HG03139 (cell line): Measurements from ENCODE around the gene ANKRD55.

Source experiments
- ATAC-seq: cut with Tn5 transposase; IDR thresholded peaks from one replicate; pipeline ENCODE4 v1.9.1; 2021; ENCODE audit not compliant: unreplicated experiment

The ANKRD55 gene

DNA sequence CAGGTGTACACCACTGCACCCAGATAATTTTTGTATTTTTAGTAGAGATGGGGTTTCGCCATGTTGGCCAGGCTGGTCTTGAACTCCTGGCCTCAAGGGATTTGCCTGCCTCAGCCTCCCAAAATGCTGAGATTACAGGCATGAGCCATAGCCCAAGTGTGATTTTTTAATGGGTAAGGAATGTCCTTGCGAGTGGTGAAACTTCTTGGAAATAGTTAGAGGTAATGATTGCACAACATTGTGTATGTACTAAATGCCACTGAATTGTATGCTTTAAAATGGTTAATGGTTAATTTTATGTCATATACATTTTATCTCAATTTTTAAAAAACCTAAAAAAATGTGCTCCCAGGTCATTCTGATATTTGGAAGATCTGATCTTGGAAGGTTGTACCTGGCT lies 178.5 kb downstream of the ANKRD55 start:
- no peak for ATAC-seq

DNA sequence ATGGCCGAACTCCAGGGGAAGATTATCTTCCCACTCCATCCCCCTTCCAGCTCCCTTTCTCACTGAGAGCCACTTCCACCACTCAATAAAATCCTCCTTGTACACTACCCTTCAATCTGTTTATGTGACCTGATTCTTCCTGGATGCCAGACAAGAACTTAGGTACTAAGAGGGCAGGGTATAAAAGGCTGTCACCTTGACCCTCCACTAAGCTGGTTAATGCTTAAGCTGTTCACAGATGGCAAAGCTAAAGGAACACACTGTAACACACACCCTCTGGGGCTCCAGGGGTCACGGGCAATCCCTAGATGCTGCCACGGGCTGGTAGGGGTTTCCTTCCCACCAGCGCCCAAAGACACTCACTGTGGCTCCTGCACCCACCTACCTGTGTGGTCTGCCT lies 179.8 kb downstream of the ANKRD55 start:
- no peak for ATAC-seq

DNA sequence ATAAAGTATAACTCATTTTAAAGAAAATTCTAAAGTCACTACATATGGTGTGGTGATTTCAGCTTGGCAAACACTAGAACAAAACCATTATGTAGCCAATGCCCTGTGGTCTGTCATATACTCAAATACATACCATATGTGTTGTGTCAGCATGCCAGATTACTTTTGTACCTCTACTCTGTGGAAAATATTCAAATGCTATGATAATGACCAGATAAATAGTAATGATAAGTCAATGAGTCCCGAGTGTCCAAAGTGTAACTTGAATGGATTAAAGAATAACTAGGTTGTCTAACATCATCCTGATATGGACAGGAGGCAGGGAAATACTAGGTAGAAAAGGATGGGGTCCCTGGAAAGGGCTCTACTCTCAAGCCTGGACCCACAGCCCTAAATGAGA lies 180.4 kb downstream of the ANKRD55 start:
- ATAC-seq: no peak

DNA sequence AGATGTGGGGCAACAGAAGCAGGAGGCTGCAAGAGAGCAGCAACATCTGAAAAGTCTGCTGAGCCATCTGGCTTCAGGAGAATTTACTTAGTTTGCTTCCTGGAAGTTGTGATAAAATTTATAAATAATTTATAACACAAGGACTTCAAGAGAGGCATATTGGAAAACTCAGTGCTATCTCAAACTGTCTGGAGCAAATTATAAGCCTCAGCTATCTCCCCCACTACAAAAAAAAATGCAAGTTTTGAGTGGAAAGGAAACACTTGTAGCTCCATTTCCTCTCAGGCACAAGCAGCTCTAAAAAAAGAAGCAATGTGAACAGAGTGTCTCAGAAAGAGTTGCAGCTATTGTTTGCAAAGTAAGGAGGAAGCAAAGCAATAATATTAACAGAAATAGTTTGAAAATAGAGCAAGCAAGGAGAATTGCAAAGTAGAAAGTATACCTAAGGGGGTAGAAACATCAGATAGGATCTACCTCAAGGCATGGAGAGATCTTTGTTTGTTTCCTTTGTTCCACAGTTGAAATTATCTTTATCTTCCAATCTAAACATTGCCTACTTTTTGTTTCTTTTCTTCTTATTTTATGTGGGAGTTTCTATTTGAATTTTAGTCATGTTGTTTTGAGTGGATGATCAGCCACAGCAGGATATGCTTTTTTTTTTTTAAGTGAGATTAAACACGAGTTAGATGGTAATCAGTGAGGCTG lies 182.4 kb downstream of the ANKRD55 start:
- no peak for ATAC-seq
